ENCODE results near the gene JCAD. TPM values are rescaled to one million over a fixed set of nuclear protein-coding genes. Genes with fewer than 3 reads are reported as not detected.
A peak's percentile ranks its signal among the peaks of the same experiment; 100 is the strongest.

Gene JCAD
- total RNA-seq, 1 experiment from 2014 or later: 40.7 TPM

- Histone ChIP-seq H3K9me3 (ENCODE audit: control insufficient read depth, insufficient read depth, low read depth, low read length) (no peaks in the 10 kb centered on the region), H3K4me1 (ENCODE audit: control insufficient read depth, insufficient read depth, low read length) (peaks cover 26% of the 10 kb centered on the region), H3K27ac (ENCODE audit: low read length) (peak overlapping the region; percentile 92), H3K4me3 (ENCODE audit: low read depth in 2 of 2, low read length in 2 of 2) (peak overlapping the region; percentile 66 to 67), H3K27me3 (ENCODE audit: control insufficient read depth, insufficient read depth, low read length) (no peaks in the 10 kb centered on the region), H3K36me3 (ENCODE audit: control insufficient read depth, insufficient read depth, low read length) (no peaks in the 10 kb centered on the region)
- in situ Hi-C loops (cut with HindIII; ENCODE audit: low pct_unique_long_range_greater_than_20kb, low sequenced_read_pairs): no loop called here
- ATAC-seq (peak; percentile 29; the same call in 1 of the 2 replicates), DNase-seq (ENCODE audit: low read depth, low spot score) (no peak)
- POLR2A ChIA-PET: no interaction called here
- no TSS peak for BruUV-seq (replicated peaks)
- intact Hi-C loops (cut with micrococcal nuclease; ENCODE audit: unreplicated experiment): loop anchor here (10.0 kb wide), 1 partner anchor 126 kb away; no protein-coding TSS in a partner anchor
- CTCF ChIA-PET: no interaction called here
- TF ChIP-seq, protein P1, sequence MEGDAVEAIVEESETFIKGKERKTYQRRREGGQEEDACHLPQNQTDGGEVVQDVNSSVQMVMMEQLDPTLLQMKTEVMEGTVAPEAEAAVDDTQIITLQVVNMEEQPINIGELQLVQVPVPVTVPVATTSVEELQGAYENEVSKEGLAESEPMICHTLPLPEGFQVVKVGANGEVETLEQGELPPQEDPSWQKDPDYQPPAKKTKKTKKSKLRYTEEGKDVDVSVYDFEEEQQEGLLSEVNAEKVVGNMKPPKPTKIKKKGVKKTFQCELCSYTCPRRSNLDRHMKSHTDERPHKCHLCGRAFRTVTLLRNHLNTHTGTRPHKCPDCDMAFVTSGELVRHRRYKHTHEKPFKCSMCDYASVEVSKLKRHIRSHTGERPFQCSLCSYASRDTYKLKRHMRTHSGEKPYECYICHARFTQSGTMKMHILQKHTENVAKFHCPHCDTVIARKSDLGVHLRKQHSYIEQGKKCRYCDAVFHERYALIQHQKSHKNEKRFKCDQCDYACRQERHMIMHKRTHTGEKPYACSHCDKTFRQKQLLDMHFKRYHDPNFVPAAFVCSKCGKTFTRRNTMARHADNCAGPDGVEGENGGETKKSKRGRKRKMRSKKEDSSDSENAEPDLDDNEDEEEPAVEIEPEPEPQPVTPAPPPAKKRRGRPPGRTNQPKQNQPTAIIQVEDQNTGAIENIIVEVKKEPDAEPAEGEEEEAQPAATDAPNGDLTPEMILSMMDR (IDR thresholded peaks at IDR 0.05): no peak
- TF ChIP-seq REST (IDR thresholded peaks at IDR 0.05; ENCODE audit: insufficient read depth in 1 of 2, low read depth in 2 of 2, low read length in 1 of 2) (no peak), TCF7L2 (IDR thresholded peaks at IDR 0.05; ENCODE audit: low read depth, low read length) (no peak), POLR2AphosphoS5 (IDR thresholded peaks at IDR 0.05; ENCODE audit: low read depth, low read length) (no peak), SIN3A (IDR thresholded peaks at IDR 0.05; ENCODE audit: borderline replicate concordance, insufficient read depth, low read depth, low read length) (no peak)
These were observed 735 bp downstream of the JCAD start for GRCh38 chr10:30058570-30059132.

DNA sequence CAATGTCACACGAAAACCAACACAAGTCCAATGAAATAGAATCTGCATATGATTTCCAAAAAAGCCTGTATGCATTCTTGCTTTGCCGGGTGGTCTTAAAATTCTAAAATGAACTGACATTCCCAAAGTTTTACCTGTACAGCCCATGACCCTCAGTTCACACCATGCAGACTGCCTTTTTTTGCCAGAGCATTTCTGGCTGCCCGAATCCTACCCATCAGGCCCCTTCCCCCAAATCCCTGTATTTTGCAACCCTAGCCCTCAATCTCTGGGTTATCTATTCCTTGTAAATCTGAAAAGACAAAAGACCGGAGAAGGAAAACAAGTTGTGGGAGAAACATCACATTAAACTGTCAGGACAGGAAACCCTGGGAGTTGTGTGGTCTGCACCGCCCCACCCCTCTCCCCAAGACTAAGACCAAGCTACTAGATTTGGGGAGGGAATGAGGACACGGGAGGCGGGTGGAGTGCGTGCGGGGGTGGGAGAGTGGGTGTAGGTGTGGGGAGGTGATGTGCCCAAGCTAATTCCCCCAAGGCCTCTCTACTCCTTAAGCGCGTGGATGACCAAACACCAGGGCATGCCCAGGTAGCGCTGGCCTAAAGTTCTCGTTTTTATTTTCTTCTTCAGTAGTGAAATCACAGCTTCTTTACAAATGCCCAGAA is 1.4 kb downstream of the JCAD start:
- in situ Hi-C loops (cut with HindIII; ENCODE audit: low pct_unique_long_range_greater_than_20kb, low sequenced_read_pairs): no loop called here
- DNase-seq (ENCODE audit: low read depth, low spot score): no peak
- peak overlapping the region; percentile 66 to 67 for H3K4me3 ChIP-seq (ENCODE audit: low read depth in 2 of 2, low read length in 2 of 2)

More for the DNA sequence above, 1.4 kb downstream of the JCAD start:
- no peaks in the 10 kb centered on the region for H3K36me3 ChIP-seq (ENCODE audit: control insufficient read depth, insufficient read depth, low read length)
- peak overlapping the region; percentile 92 for H3K27ac ChIP-seq (ENCODE audit: low read length)
- ChIA-PET POLR2A (interaction anchor here (0.6 kb wide), 1 partner anchor 478 kb away, joined by 4 read pairs; no protein-coding TSS in a partner anchor), CTCF (no interaction called here)
- ATAC-seq: 0 out of 2 replicates have a peak, but pooled peaks have one; percentile 4
- intact Hi-C loops (cut with micrococcal nuclease; ENCODE audit: unreplicated experiment): loop anchor here (10.0 kb wide), 1 partner anchor 127 kb away; no protein-coding TSS in a partner anchor
- no peaks in the 10 kb centered on the region for H3K9me3 ChIP-seq (ENCODE audit: control insufficient read depth, insufficient read depth, low read depth, low read length)
- no peaks in the 10 kb centered on the region for H3K27me3 ChIP-seq (ENCODE audit: control insufficient read depth, insufficient read depth, low read length)
- BruUV-seq (replicated peaks): no TSS peak
- peaks cover 29% of the 10 kb centered on the region for H3K4me1 ChIP-seq (ENCODE audit: control insufficient read depth, insufficient read depth, low read length)
- TF ChIP-seq REST (IDR thresholded peaks at IDR 0.05; ENCODE audit: insufficient read depth in 1 of 2, low read depth in 2 of 2, low read length in 1 of 2): no peak
- no peak for TF ChIP-seq POLR2AphosphoS5 (IDR thresholded peaks at IDR 0.05; ENCODE audit: low read depth, low read length)

Measured in Panc1 (cell line).